ENCODE results near the gene TMEM62.

TMEM62 gene

DNA sequence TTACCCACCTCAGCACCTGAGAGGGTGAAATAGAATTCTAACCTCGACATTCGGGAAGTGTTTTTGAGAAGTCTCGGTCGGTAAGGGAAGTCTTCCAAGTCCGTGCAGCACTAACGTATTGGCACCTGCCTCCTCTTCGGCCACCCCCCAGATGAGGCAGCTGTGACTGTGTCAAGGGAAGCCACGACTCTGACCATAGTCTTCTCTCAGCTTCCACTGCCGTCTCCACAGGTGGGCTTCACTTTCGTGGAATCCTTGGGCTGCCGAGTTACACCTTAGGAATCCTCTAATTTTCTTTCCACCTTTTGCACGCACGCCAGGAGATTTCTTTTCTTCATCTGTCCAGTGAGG lies 52.6 kb downstream of the TMEM62 start:
- Histone ChIP-seq H4K20me1 (ENCODE audit: insufficient read depth, low read length, poor library complexity, severe bottlenecking) (peaks cover 19% of the 10 kb centered on the region), H3K4me1 (ENCODE audit: insufficient read depth, low read length, poor library complexity, severe bottlenecking) (peaks cover 16% of the 10 kb centered on the region), H3K27me3 (ENCODE audit: insufficient read depth, low read length, poor library complexity, severe bottlenecking) (no peaks in the 10 kb centered on the region), H3F3A (ENCODE audit: low read depth) (no peaks in the 10 kb centered on the region), H3K4me3 (ENCODE audit: low read length, poor library complexity, severe bottlenecking) (peak overlapping the region; percentile 88), H3K79me2 (ENCODE audit: insufficient read depth, low read length) (peaks cover 25% of the 10 kb centered on the region), H2AFZ (ENCODE audit: low read length) (peak overlapping the region; percentile 81), H3K9me2 (replicated peaks; ENCODE audit: low read depth, low read length) (no peaks in the 10 kb centered on the region), H3K36me3 (ENCODE audit: insufficient read depth, low read length) (peaks cover 18% of the 10 kb centered on the region; the same call in 1 of the 2 replicates), H3K9ac (ENCODE audit: low read depth, low read length, poor library complexity, severe bottlenecking) (peak overlapping the region; percentile 75), H3K4me2 (ENCODE audit: low read depth, low read length, poor library complexity, severe bottlenecking) (peak overlapping the region; percentile 87), H3K9me3 (ENCODE audit: insufficient read depth, low read depth, low read length) (no peaks in the 10 kb centered on the region)
- no peak for TF ChIP-seq EZH2phosphoT487 (IDR thresholded peaks at IDR 0.05; ENCODE audit: borderline replicate concordance)
- TF ChIP-seq CTCF (conservative IDR thresholded peaks at IDR 0.05; ENCODE audit: low read length), result no peak

DNA sequence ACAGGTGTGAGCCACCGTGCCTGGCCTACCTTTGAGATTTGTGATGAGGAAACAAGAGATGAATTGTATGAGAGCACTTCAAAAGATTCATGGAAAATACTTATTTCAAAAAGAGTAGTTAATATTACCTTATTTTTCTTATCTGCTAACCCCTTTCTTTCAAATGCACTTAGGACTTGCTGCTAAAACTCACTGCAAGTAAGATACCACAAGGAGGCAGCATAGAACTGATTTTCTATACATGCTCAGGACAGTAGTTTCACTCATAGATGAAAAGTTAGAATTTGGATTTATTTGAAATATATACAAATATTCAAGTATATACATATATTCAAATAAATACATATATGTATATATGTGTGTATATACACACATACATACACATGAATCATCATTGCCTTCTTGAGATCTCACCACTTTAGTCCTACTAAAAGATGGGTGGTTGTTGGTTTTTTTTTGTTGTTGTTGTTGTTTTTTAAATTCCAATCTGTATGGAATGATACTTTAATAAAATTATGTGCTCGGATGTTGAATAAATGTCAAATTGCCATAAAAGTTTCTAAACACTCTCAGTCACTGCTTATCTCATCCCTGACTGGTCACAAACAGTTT lies 54.3 kb downstream of the TMEM62 start:
- H3K4me3 ChIP-seq (ENCODE audit: low read length, poor library complexity, severe bottlenecking), result peak overlapping the region; percentile 88

GRCh38 chr15:43189296-43189695 lies 55.9 kb downstream of the TMEM62 start:
- Histone ChIP-seq H3K9me3 (ENCODE audit: insufficient read depth, low read depth, low read length) (no peaks in the 10 kb centered on the region), H3F3A (ENCODE audit: low read depth) (no peaks in the 10 kb centered on the region), H4K20me1 (ENCODE audit: insufficient read depth, low read length, poor library complexity, severe bottlenecking) (peaks cover 19% of the 10 kb centered on the region), H3K27me3 (ENCODE audit: insufficient read depth, low read length, poor library complexity, severe bottlenecking) (no peaks in the 10 kb centered on the region), H3K79me2 (ENCODE audit: insufficient read depth, low read length) (peaks cover 25% of the 10 kb centered on the region), H3K36me3 (ENCODE audit: insufficient read depth, low read length) (peaks cover 34% of the 10 kb centered on the region; the same call in 1 of the 2 replicates), H2AFZ (ENCODE audit: low read length) (no peak overlapping the region), H3K9ac (ENCODE audit: low read depth, low read length, poor library complexity, severe bottlenecking) (no peak overlapping the region), H3K9me2 (replicated peaks; ENCODE audit: low read depth, low read length) (no peaks in the 10 kb centered on the region), H3K4me2 (ENCODE audit: low read depth, low read length, poor library complexity, severe bottlenecking) (no peak overlapping the region), H3K4me3 (ENCODE audit: low read length, poor library complexity, severe bottlenecking) (no peak overlapping the region), H3K4me1 (ENCODE audit: insufficient read depth, low read length, poor library complexity, severe bottlenecking) (peaks cover 16% of the 10 kb centered on the region)
- no peak for TF ChIP-seq EZH2phosphoT487 (IDR thresholded peaks at IDR 0.05; ENCODE audit: borderline replicate concordance)
- TF ChIP-seq CTCF (conservative IDR thresholded peaks at IDR 0.05; ENCODE audit: low read length), result no peak

More for the DNA sequence above, 54.3 kb downstream of the TMEM62 start:
- Histone ChIP-seq H3K4me2 (ENCODE audit: low read depth, low read length, poor library complexity, severe bottlenecking) (peak overlapping the region; percentile 87), H3F3A (ENCODE audit: low read depth) (no peaks in the 10 kb centered on the region), H2AFZ (ENCODE audit: low read length) (no peak overlapping the region), H3K9me2 (replicated peaks; ENCODE audit: low read depth, low read length) (no peaks in the 10 kb centered on the region), H4K20me1 (ENCODE audit: insufficient read depth, low read length, poor library complexity, severe bottlenecking) (peaks cover 19% of the 10 kb centered on the region), H3K27me3 (ENCODE audit: insufficient read depth, low read length, poor library complexity, severe bottlenecking) (no peaks in the 10 kb centered on the region), H3K79me2 (ENCODE audit: insufficient read depth, low read length) (peaks cover 25% of the 10 kb centered on the region), H3K9ac (ENCODE audit: low read depth, low read length, poor library complexity, severe bottlenecking) (no peak overlapping the region), H3K36me3 (ENCODE audit: insufficient read depth, low read length) (peaks cover 30% of the 10 kb centered on the region; the same call in 1 of the 2 replicates), H3K9me3 (ENCODE audit: insufficient read depth, low read depth, low read length) (no peaks in the 10 kb centered on the region), H3K4me1 (ENCODE audit: insufficient read depth, low read length, poor library complexity, severe bottlenecking) (peaks cover 16% of the 10 kb centered on the region)
- TF ChIP-seq EZH2phosphoT487 (IDR thresholded peaks at IDR 0.05; ENCODE audit: borderline replicate concordance), result no peak
- peak; percentile 69 for TF ChIP-seq CTCF (conservative IDR thresholded peaks at IDR 0.05; ENCODE audit: low read length)
